SK-N-SH treated with all-trans-retinoic acid at 6 μM for 48 hours (cell line): ENCODE data around the gene DNAH14.

Experiments used
- BACH2 ChIP-seq: fragments of 250-450 bp; sonication (Bioruptor Pico); IDR thresholded peaks from 2 replicates; pipeline ENCODE4 v1.9.0; 2021; ENCODE audit warnings: mild to moderate bottlenecking, borderline replicate concordance
- CREB5 ChIP-seq: fragments of 250-450 bp; sonication (Bioruptor Pico); IDR thresholded peaks from 2 replicates; pipeline ENCODE4 v1.5.1; 2020; ENCODE audit warnings: low read depth, mild to moderate bottlenecking, moderate library complexity
- CSRNP3 ChIP-seq: fragments of 250-450 bp; sonication (Bioruptor Pico); IDR thresholded peaks from 2 replicates; pipeline ENCODE4 v1.5.1; 2021; ENCODE audit warnings: mild to moderate bottlenecking, moderate library complexity
- OSR1 ChIP-seq: fragments of 250-450 bp; sonication (Bioruptor Pico); IDR thresholded peaks from 2 replicates; pipeline ENCODE4 v1.8.0; 2022; ENCODE audit warnings: moderate library complexity, mild to moderate bottlenecking, inconsistent platforms
- PATZ1 ChIP-seq: fragments of 250-450 bp; sonication (Bioruptor Pico); IDR thresholded peaks from 2 replicates; pipeline ENCODE4 v1.8.0; 2020; ENCODE audit warnings: mild to moderate bottlenecking, moderate library complexity, borderline replicate concordance
- POU6F1 ChIP-seq: fragments of 250-450 bp; sonication (Bioruptor Pico); IDR thresholded peaks from 2 replicates; pipeline ENCODE4 v1.8.0; 2021; ENCODE audit warnings: low read depth, mild to moderate bottlenecking, moderate library complexity, borderline replicate concordance
- PPARA ChIP-seq: fragments of 250-450 bp; sonication (Bioruptor Pico); IDR thresholded peaks from 2 replicates; pipeline ENCODE4 v1.5.0; 2020; ENCODE audit warnings: mild to moderate bottlenecking, borderline replicate concordance
- TOX ChIP-seq: fragments of 250-450 bp; sonication (Bioruptor Pico); IDR thresholded peaks from 2 replicates; pipeline ENCODE4 v1.8.0; 2021; ENCODE audit warnings: mild to moderate bottlenecking, moderate library complexity, borderline replicate concordance
- ZFP30 ChIP-seq: fragments of 450-650 bp; formaldehyde crosslinking; IDR thresholded peaks from 2 replicates; pipeline ENCODE4 v1.5.0; 2022; ENCODE audit warnings: mild to moderate bottlenecking, moderate library complexity
- ZNF565 ChIP-seq: fragments of 450-650 bp; formaldehyde crosslinking; conservative IDR thresholded peaks from 2 replicates; pipeline ENCODE4 v1.5.0; 2020; ENCODE audit warnings: low read depth, mild to moderate bottlenecking, moderate library complexity
- ZNF70 ChIP-seq: fragments of 450-650 bp; formaldehyde crosslinking; IDR thresholded peaks from 2 replicates; pipeline ENCODE4 v1.5.0; 2020; ENCODE audit warnings: mild to moderate bottlenecking, moderate library complexity
- ZNF8 ChIP-seq: fragments of 450-650 bp; formaldehyde crosslinking; IDR thresholded peaks from 2 replicates; pipeline ENCODE4 v1.5.0; 2020; ENCODE audit warnings: mild to moderate bottlenecking, moderate library complexity

GRCh38 chr1:224884361-224884801 is 45.1 kb upstream of the DNAH14 start:
- TF ChIP-seq PPARA (CRISPR knock-in tag) (no peak), BACH2 (CRISPR knock-in tag) (no peak), ZNF565 (CRISPR knock-in tag) (no peak), TOX (no peak), CSRNP3 (no peak), OSR1 (CRISPR knock-in tag) (no peak), ZNF70 (CRISPR knock-in tag) (no peak), PATZ1 (CRISPR knock-in tag) (no peak), POU6F1 (CRISPR knock-in tag) (no peak), CREB5 (CRISPR knock-in tag) (no peak), ZNF8 (CRISPR knock-in tag) (no peak), ZFP30 (CRISPR knock-in tag) (no peak)
